ENCODE measurements around the gene COX8A. TPM values are rescaled to one million over a fixed set of nuclear protein-coding genes. Genes with fewer than 3 reads are reported as not detected.

Gene COX8A
- total RNA-seq, 1 experiment from 2014 or later = 745 TPM

GRCh38 chr11:64019106-64020037 is 45.0 kb downstream of the COX8A start:
- DNase-seq (ENCODE audit: low spot score) = no peak

GRCh38 chr11:64020976-64021756 is 46.7 kb downstream of the COX8A start:
- no peak for DNase-seq (ENCODE audit: low spot score)

- DNase-seq (ENCODE audit: low spot score) = no peak
Observed at GRCh38 chr11:64021757-64022093, 47.3 kb downstream of the COX8A start.

- DNase-seq (ENCODE audit: low spot score) = no peak
Observed at GRCh38 chr11:64022125-64022784, 47.8 kb downstream of the COX8A start.

- DNase-seq (ENCODE audit: low spot score) = no peak
Observed at GRCh38 chr11:64023712-64024710, 49.6 kb downstream of the COX8A start.

- DNase-seq (ENCODE audit: low spot score) = no peak
Observed at GRCh38 chr11:64025205-64025604, 50.8 kb downstream of the COX8A start.

Other genes starting within 250 kb of the COX8A start
- 5.6 and 6.3 TPM in 2 replicates for gene ZFTA, start 205.8 kb upstream of the COX8A start, total RNA-seq (2014; rRNA removed; shearing (Covaris generic))
- 13.1 and 14.4 TPM in 2 replicates for gene SPINDOC, start 161.2 kb upstream of the COX8A start, total RNA-seq (2014; rRNA removed; shearing (Covaris generic))
- 8.2 and 10.1 TPM in 2 replicates for gene MARK2, start 135.5 kb upstream of the COX8A start, total RNA-seq (2014; rRNA removed; shearing (Covaris generic))
- gene RCOR2, start 57.5 kb upstream of the COX8A start, total RNA-seq (2014; rRNA removed; shearing (Covaris generic)) = 0.49 and 0.66 TPM in 2 replicates
- gene NAA40, start 35.6 kb upstream of the COX8A start, total RNA-seq (2014; rRNA removed; shearing (Covaris generic)) = 6.1 and 10.5 TPM in 2 replicates
- 48.9 and 69.0 TPM in 2 replicates for gene OTUB1, start 11.8 kb downstream of the COX8A start, total RNA-seq (2014; rRNA removed; shearing (Covaris generic))
- gene FLRT1, start 61.3 kb downstream of the COX8A start, total RNA-seq (2014; rRNA removed; shearing (Covaris generic)) = 0.80 and 1.4 TPM in 2 replicates
- 4.7 and 5.1 TPM in 2 replicates for gene MACROD1, start 191.5 kb downstream of the COX8A start, total RNA-seq (2014; rRNA removed; shearing (Covaris generic))
- 258 and 296 TPM in 2 replicates for gene STIP1, start 211.6 kb downstream of the COX8A start, total RNA-seq (2014; rRNA removed; shearing (Covaris generic))
- not detected in 2 replicates for gene FERMT3, start 232.1 kb downstream of the COX8A start, total RNA-seq (2014; rRNA removed; shearing (Covaris generic))